K562 (cell line): ENCODE data around the gene KRT1. TPM values are rescaled to one million over a fixed set of nuclear protein-coding genes. Genes with fewer than 3 reads are reported as not detected.

Source experiments
- CHCHD3 ChIP-seq: fragments of 250-450 bp; sonication (Bioruptor Pico); IDR thresholded peaks from 2 replicates; pipeline ENCODE4 v2.1.2; 2022; ENCODE audit warnings: mild to moderate bottlenecking
- ESRRA ChIP-seq: fragments of 450-650 bp; IDR thresholded peaks from 2 replicates; pipeline ENCODE4 v1.6.1; 2014; ENCODE audit warnings: low read depth, mild to moderate bottlenecking, moderate library complexity, borderline replicate concordance
- JUNB ChIP-seq: fragments of 450-650 bp; formaldehyde crosslinking; conservative IDR thresholded peaks from 2 replicates; pipeline ENCODE4 v1.4.0; 2020; ENCODE audit warnings: mild to moderate bottlenecking
- MEIS2 ChIP-seq: fragments of 450-650 bp; IDR thresholded peaks from 2 replicates; pipeline ENCODE4 v1.6.1; 2014; ENCODE audit warnings: mild to moderate bottlenecking; ENCODE audit not compliant: partially characterized antibody
- MYNN ChIP-seq, 2 experiments: sonication (generic); formaldehyde crosslinking in 1 of 2; IDR thresholded peaks; 2 replicates each; pipeline versions ENCODE4 v1.5.0 to v1.6.1; 2016 to 2020; ENCODE audit warnings: antibody characterized with exemption in 1 of 2, missing genetic modification reagents in 1 of 2
- NEUROD1 ChIP-seq: fragments of 150-350 bp; IDR thresholded peaks from 2 replicates; pipeline ENCODE4 v1.6.1; 2014; ENCODE audit warnings: borderline replicate concordance, low read length, low read depth; ENCODE audit not compliant: partially characterized antibody
- NR3C1 ChIP-seq: sonication (generic); formaldehyde crosslinking; IDR thresholded peaks from 2 replicates; pipeline ENCODE4 v1.8.1; 2022; ENCODE audit warnings: missing genetic modification reagents
- RAD51 ChIP-seq: fragments of 450-650 bp; IDR thresholded peaks from 2 replicates; pipeline ENCODE4 v1.7.1; 2016; ENCODE audit warnings: low read depth, mild to moderate bottlenecking, borderline replicate concordance
- YY1 ChIP-seq, 3 experiments: IDR thresholded peaks; 2 replicates each; pipeline ENCODE4 v1.6.1; 2011; ENCODE audit warnings: low read length in 2 of 3, mild to moderate bottlenecking in 2 of 3, moderate library complexity in 2 of 3, borderline replicate concordance in 1 of 3, control low read depth in 1 of 3, low read depth in 1 of 3; ENCODE audit not compliant: insufficient read depth in 3 of 3, insufficient replicate concordance in 2 of 3, control insufficient read depth in 1 of 3, insufficient read length in 1 of 3; ENCODE audit errors: extremely low read depth in 1 of 3
- ZBTB7A ChIP-seq: IDR thresholded peaks from 2 replicates; pipeline ENCODE4 v1.6.1; 2011; ENCODE audit warnings: low read depth, mild to moderate bottlenecking, low read length, moderate library complexity, borderline replicate concordance; ENCODE audit not compliant: control insufficient read depth
- ZNF668 ChIP-seq: fragments of 250-450 bp; sonication (Bioruptor Pico); IDR thresholded peaks from 2 replicates; pipeline ENCODE4 v1.8.0; 2022; ENCODE audit warnings: mild to moderate bottlenecking, inconsistent platforms
- ZNF830 ChIP-seq: fragments of 250-450 bp; sonication (Bioruptor Pico); IDR thresholded peaks from 2 replicates; pipeline ENCODE4 v1.5.0; 2021; ENCODE audit warnings: mild to moderate bottlenecking
- polyA plus RNA-seq, 8 experiments: library from polyadenylated mRNA; depleted of rRNA in 4 of 8; stranded (reverse) in 5 of 8; unstranded in 3 of 8; fragments of >200 nt; fragmentation: Nextera tagmentation in 2 of 8; fragmentation: Illumina TruSeq in 1 of 8; extraction: Ambion mirVana in 2 of 8; extraction: Trizol in 1 of 8; gene quantifications; 2 replicates each; pipeline versions ENCODE4 v1.2.1 to v1.2.3, GENCODE V29; 2011 to 2014; ENCODE audit warnings: inconsistent platforms in 1 of 8, missing spikeins in 1 of 8
- total RNA-seq, 7 experiments: library from RNA; depleted of rRNA in 6 of 7; stranded (reverse); fragments of >200 nt in 6 of 7; fragmentation: Illumina TruSeq in 2 of 7; extraction: Trizol in 2 of 7; gene quantifications; 2 replicates each; pipeline versions ENCODE4 v1.2.1 to v1.2.3, GENCODE V29; 2011 to 2021; ENCODE audit warnings: low replicate concordance in 1 of 7
- TF ChIP-seq, protein P1 (sequence below): fragments of 450-650 bp; formaldehyde crosslinking; IDR thresholded peaks from 2 replicates; pipeline ENCODE4 v1.4.0; 2020; ENCODE audit warnings: mild to moderate bottlenecking, moderate library complexity
- TF ChIP-seq, protein P2 (sequence below), 3 experiments: fragments of 200-800 bp in 1 of 3; fragments of 250-450 bp in 1 of 3; fragments of 450-650 bp in 1 of 3; sonication (Bioruptor Pico) in 1 of 3; sonication (Bioruptor generic) in 1 of 3; formaldehyde crosslinking in 1 of 3; IDR thresholded peaks; 2 replicates each; pipeline versions ENCODE4 v1.6.1 to v1.8.0; 2016 to 2022; ENCODE audit warnings: mild to moderate bottlenecking in 2 of 3, missing genetic modification characterization in 2 of 3, missing compliant biosample characterization in 1 of 3, moderate library complexity in 1 of 3
- TF ChIP-seq, protein P3 (sequence below): sonication (generic); formaldehyde crosslinking; IDR thresholded peaks from 2 replicates; pipeline ENCODE4 v1.5.0; 2020; ENCODE audit warnings: missing genetic modification reagents
- TF ChIP-seq, protein P4 (sequence below): fragments of 450-650 bp; formaldehyde crosslinking; IDR thresholded peaks from 2 replicates; pipeline ENCODE4 v1.4.0; 2022; ENCODE audit warnings: mild to moderate bottlenecking, moderate library complexity

The KRT1 gene
- total and polyA plus RNA-seq, 9 of the 15 experiments (the other 6 are each of a cell fraction or from before 2014, with no cell fraction given) = 0.18 TPM; not detected in 8

DNA sequence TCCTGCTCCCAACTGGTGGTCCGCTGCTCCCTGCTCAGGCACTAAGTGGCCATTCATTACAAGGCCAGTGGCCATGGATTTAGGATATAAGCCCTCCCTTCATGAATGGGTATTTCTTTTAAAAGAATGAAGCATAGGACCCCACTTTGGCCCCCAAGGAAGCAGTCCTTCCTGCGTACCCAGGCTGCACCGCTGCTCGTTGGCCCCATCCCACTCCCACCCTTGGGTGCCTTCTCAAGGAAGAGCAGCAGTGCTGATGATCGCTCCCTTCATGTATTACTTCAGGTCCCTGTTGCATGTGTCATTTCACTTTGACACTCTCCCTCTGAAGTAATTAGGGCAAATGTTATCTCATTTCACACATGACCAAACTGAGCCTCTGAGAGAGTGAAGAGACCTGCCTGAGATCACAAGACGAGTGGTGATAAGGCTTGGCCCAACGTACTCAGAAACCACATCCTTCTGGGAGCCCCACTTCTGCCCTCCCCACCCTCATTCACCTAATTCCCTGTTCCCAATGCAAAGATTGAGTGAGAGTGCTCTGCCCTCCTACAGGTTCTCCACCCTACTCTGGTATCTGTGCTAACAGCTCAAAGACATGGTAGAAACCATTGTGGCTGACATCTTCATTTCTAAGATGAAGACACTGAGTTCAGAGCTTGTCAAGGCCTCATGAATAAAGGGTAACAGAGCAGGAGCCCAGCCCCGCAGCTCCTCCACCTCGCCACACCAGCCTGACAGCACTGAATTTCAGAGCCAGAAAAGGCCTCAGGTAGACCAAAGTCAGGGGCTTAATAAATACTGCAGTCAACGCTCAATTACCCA lies 17.9 kb downstream of the KRT1 start (continued):
- peak; percentile 92; the same call in 1 of the 2 replicates for TF ChIP-seq ESRRA
- TF ChIP-seq, protein P1, sequence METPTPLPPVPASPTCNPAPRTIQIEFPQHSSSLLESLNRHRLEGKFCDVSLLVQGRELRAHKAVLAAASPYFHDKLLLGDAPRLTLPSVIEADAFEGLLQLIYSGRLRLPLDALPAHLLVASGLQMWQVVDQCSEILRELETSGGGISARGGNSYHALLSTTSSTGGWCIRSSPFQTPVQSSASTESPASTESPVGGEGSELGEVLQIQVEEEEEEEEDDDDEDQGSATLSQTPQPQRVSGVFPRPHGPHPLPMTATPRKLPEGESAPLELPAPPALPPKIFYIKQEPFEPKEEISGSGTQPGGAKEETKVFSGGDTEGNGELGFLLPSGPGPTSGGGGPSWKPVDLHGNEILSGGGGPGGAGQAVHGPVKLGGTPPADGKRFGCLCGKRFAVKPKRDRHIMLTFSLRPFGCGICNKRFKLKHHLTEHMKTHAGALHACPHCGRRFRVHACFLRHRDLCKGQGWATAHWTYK (CRISPR knock-in tag) = peak; percentile 82; the same call in 1 of the 2 replicates
- TF ChIP-seq, protein P2, sequence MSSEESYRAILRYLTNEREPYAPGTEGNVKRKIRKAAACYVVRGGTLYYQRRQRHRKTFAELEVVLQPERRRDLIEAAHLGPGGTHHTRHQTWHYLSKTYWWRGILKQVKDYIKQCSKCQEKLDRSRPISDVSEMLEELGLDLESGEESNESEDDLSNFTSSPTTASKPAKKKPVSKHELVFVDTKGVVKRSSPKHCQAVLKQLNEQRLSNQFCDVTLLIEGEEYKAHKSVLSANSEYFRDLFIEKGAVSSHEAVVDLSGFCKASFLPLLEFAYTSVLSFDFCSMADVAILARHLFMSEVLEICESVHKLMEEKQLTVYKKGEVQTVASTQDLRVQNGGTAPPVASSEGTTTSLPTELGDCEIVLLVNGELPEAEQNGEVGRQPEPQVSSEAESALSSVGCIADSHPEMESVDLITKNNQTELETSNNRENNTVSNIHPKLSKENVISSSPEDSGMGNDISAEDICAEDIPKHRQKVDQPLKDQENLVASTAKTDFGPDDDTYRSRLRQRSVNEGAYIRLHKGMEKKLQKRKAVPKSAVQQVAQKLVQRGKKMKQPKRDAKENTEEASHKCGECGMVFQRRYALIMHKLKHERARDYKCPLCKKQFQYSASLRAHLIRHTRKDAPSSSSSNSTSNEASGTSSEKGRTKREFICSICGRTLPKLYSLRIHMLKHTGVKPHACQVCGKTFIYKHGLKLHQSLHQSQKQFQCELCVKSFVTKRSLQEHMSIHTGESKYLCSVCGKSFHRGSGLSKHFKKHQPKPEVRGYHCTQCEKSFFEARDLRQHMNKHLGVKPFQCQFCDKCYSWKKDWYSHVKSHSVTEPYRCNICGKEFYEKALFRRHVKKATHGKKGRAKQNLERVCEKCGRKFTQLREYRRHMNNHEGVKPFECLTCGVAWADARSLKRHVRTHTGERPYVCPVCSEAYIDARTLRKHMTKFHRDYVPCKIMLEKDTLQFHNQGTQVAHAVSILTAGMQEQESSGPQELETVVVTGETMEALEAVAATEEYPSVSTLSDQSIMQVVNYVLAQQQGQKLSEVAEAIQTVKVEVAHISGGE (CRISPR knock-in tag; IDR thresholded peaks at IDR 0.05) = peak in 1 of 3 experiments; percentile 70; a peak in 1 of 6 replicates
- no peak for TF ChIP-seq ZNF668 (CRISPR knock-in tag)
- no peak for TF ChIP-seq CHCHD3 (CRISPR knock-in tag)
- TF ChIP-seq YY1 (IDR thresholded peaks at IDR 0.05; ENCODE audit: borderline replicate concordance in 1 of 3, control insufficient read depth in 1 of 3, extremely low read depth in 1 of 3, insufficient read depth in 3 of 3, insufficient read length in 1 of 3, insufficient replicate concordance in 2 of 3, low read depth in 1 of 3, low read length in 2 of 3) = peak in 1 of 3 experiments; percentile 65
- TF ChIP-seq, protein P3, sequence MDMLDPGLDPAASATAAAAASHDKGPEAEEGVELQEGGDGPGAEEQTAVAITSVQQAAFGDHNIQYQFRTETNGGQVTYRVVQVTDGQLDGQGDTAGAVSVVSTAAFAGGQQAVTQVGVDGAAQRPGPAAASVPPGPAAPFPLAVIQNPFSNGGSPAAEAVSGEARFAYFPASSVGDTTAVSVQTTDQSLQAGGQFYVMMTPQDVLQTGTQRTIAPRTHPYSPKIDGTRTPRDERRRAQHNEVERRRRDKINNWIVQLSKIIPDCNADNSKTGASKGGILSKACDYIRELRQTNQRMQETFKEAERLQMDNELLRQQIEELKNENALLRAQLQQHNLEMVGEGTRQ = peak; percentile 37; the same call in 1 of the 2 replicates
- peak; percentile 65; the same call in 1 of the 2 replicates for TF ChIP-seq RAD51
- peak; percentile 94 for TF ChIP-seq ZNF830 (CRISPR knock-in tag)
- no peak for TF ChIP-seq NR3C1 (CRISPR knock-in tag)
- TF ChIP-seq MEIS2 = peak; percentile 91
- TF ChIP-seq, protein P4, sequence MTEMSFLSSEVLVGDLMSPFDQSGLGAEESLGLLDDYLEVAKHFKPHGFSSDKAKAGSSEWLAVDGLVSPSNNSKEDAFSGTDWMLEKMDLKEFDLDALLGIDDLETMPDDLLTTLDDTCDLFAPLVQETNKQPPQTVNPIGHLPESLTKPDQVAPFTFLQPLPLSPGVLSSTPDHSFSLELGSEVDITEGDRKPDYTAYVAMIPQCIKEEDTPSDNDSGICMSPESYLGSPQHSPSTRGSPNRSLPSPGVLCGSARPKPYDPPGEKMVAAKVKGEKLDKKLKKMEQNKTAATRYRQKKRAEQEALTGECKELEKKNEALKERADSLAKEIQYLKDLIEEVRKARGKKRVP (CRISPR knock-in tag) = peak; percentile 71; the same call in 1 of the 2 replicates
- peak; percentile 84 for TF ChIP-seq MYNN (IDR thresholded peaks at IDR 0.05)
- TF ChIP-seq MYNN (CRISPR knock-in tag; IDR thresholded peaks at IDR 0.05) = no peak
- peak; percentile 41; the same call in 1 of the 2 replicates for TF ChIP-seq ZBTB7A
- TF ChIP-seq JUNB (CRISPR knock-in tag) = 0 out of 2 replicates have a peak, but pooled peaks have one; percentile 37
- peak; percentile 80 for TF ChIP-seq NEUROD1
